Ureter (tissue), 1 donor: ENCODE data around the gene MCU. TPM values are rescaled to one million over a fixed set of nuclear protein-coding genes. Genes with fewer than 3 reads are reported as not detected.
"Not testable (repeated sequence)": the region's sequence is repeated elsewhere in the genome, so short reads cannot be mapped to it uniquely, and the experiment has no call there.

Experiments used
- DNase-seq: peaks from one replicate; pipeline ENCODE4 v3.0.0-alpha.2; 2020; ENCODE audit warnings: low spot score
- total RNA-seq: library from RNA; stranded (reverse); gene quantifications from one replicate; pipeline ENCODE4 v1.2.4, GENCODE V29; 2023
- donor health status: DM: yes; HTN: yes; CAD: no.

The MCU gene
- total RNA-seq, 1 donor from 2014 or later, result 40.1 TPM

DNA sequence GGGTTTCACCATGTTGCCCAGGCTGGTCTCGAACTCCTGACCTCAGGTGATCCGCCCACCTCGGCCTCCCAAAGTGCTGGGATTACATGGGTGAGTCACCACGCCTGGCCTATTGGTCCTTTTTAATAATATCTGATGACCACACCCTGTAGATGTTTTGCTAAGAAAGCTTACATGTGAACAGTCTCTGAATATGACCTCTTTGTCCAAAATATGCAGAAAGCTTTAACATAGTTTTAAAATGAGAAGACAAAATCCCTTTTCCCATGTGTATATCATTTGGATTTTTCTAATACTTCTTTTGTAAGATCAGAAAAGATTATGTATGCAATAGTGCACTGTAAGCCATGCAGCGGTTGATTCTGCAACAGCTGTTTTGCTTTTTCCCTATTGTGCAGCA is 38.5 kb downstream of the MCU start:
- no peak for DNase-seq

GRCh38 chr10:72731916-72732419 is 40.0 kb downstream of the MCU start:
- no peak for DNase-seq

- DNase-seq, result no peak
Measured at GRCh38 chr10:72732521-72732920, 40.6 kb downstream of the MCU start.

- no peak for DNase-seq
Measured at GRCh38 chr10:72733989-72734388, 42.0 kb downstream of the MCU start.

GRCh38 chr10:72735288-72735936 is 43.5 kb downstream of the MCU start:
- DNase-seq, result no peak

DNA sequence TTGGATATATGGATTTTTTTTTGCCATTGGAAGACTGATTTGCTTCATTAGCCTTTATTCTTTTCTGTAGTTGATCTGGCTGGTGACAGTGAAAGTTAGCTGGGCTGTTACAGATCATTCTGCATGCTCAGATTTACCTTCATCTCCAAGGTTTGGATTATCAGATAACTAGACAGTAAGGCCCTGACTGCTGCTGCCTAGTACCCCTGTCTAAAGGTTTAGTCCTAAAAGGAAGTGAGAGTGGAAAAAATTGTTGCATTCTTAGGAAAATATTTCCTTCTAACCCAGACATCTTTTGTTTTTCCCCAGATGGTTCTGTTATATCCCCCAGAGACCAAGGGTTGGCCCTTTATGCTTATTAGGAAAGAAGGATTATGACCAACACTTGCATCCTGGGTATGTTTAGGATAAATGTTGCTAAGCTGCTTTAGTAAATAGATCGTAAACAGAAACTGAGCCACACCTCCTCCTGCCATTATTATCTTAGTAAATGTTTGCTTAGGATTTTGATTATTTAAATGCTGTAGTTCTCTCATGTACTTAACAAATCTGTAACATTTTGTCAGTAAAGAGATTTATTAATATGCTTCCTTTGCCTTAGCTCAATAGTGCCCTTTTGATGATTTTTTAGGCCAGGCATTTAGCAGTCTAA is 44.4 kb downstream of the MCU start:
- DNase-seq, result no peak

- no peak for DNase-seq
Measured at GRCh38 chr10:72736828-72737220, 44.9 kb downstream of the MCU start.

DNA sequence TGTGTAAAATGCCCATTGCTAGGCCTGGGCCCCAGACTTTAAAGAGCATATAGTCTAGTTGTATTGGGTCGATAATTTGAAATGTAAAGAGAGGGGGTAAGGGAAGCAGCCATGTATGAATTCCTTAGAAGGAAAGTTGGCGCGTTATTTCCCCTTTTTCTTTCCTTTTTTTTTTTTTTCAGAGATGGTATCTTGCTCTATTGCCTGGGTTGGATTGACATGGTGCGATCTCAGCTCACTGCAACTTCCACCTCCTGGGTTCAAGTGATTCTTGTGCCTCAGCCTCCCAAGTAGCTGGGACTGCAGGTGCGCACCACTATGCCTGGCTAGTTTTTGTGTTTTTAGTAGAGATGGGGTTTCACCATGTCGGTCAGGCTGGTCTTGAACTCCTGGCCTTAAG is 45.4 kb downstream of the MCU start:
- DNase-seq, result not testable (repeated sequence)

- no peak for DNase-seq
Measured at GRCh38 chr10:72738486-72738885, 46.5 kb downstream of the MCU start.

DNA sequence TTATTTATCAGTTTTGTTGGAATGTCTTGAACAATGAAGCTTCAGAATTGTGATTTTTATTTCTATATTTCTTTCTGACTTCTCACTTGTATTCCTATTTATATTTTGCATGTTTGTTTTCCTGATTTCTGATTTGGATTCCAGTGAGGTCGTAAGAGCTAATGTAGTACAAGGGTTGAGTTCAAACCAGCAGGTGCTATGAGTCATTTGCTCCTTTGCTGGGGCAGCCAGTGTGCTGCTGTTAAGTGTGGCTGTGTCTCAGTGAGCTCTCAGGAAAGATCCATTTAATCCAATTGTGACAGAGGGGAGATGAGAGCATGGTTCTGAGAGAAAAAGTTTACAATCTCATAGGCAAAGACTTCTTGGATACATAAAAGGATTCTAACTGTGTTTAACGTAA is 48.6 kb downstream of the MCU start:
- no peak for DNase-seq

GRCh38 chr10:72742092-72742491 is 50.1 kb downstream of the MCU start:
- DNase-seq, result no peak

GRCh38 chr10:72742797-72743196 is 50.9 kb downstream of the MCU start:
- DNase-seq, result no peak

GRCh38 chr10:72744566-72744965 is 52.6 kb downstream of the MCU start:
- DNase-seq, result no peak

DNA sequence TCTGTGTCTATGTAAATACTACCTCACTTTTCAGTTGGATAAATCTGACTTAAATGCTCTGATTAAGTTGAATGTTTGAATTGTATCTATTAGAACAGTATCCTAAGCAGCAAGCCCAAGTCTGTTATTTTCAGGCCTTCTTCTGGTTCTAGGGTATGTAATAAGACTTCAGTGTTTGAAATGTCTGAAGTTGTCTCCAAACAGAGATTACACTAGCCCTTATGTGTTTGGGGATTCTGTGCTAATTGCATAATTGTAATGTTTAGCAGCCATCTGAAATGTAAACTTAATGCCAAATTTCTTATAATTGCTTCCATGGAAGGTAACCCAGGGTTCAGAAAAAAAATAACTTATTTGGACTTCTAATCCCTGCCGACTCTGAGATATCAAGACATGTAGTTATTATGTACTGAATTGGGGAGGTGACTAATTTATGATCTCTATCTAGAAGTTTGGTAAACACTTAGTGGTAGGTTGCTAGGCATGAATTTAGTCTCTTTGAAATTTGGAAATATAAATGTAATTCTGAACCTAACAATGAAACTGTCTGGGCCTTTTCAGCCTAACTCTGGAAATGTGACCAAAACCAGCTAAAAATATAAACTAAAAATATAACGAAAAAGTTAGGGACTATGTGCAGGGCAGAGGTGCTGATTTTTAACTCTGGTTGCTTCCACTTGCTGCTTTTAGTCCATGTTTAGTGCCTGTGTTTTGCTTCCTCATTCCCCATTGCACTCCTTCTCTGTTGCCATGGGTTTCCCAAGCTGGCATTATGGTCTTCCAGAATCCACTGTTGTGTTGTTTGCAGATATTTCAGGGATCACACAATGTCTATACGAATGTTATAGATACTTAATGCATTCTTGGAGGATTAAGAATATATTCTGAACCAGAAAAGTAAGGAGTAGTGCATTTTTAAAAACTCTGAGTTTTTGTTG is 54.8 kb downstream of the MCU start:
- DNase-seq, result no peak

DNA sequence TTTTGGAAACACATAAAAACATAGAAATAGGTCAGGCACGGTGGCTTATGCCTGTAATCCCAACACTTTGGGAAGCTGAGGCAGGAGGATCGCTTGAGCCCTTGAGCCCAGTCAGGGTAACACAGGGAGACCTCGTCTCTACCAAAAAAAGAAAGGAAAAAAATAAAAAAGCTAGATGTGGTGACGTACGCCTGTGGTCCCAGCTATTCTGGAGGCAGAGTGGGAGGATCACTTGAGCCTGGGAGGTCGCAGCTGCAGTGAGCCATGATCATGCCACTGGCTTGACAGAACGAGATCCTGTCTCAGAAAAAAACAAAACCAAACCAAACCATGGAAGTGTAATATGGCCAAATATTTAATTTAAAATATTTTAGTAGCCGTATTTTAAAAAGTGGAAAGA is 55.6 kb downstream of the MCU start:
- DNase-seq, result no peak

DNA sequence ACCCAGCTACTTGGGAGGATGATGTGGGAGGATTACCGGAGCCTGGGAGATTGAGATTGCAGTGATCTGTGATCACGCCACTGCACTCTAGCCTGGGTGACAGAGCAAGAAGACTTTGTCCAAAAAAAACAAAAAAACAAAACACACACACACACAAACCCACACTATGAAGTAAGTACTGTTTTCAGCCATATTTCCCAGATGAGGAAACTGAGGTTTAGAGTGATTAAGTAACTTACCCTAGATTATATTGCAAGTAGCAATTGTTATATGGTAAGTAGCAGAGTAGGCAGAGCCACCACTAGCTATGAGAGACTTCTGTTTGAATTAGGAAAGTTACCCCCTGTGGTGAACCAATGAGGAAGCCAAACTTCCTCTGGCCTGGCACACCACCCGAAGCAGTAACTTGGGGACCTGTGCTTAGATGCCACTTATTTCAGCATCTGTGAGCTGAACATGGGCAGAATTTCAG is 61.9 kb downstream of the MCU start:
- no peak for DNase-seq

DNA sequence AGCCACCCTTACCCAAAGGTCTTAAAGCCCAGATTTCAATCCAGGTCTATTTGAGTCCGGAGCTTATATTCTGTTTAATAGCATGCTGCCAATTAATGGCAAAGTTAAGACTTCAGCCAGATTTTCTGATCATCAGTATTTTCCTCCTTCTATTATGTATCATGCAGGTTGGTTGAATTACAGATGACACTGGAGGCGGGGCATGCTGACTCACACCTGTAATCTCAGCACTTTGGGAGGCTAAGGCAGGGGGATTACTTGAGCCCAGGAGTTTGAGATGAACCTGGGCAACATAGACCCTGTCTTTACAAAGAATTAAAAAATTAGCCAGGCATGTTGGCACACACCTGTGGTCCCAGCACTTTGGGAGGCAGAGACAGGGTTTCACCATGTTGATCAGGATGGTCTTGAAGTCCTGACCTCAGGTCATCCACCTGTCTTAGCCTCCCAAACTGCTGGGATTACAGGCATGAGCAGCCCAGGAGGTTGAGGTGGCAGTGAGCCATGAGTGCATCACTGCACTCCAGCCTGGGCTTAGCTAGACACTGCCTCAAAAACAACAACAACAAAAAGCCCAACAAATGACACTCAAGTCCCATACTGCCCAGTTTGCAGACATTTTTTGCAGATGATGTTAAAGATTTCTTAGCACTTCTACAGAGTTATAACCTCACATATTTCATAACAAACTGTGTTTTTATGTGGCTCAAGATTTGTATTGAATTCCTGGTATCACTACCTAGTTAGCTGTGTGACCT is 62.5 kb downstream of the MCU start:
- DNase-seq, result no peak

- no peak for DNase-seq
Measured at GRCh38 chr10:72756674-72757385, 64.9 kb downstream of the MCU start.

DNA sequence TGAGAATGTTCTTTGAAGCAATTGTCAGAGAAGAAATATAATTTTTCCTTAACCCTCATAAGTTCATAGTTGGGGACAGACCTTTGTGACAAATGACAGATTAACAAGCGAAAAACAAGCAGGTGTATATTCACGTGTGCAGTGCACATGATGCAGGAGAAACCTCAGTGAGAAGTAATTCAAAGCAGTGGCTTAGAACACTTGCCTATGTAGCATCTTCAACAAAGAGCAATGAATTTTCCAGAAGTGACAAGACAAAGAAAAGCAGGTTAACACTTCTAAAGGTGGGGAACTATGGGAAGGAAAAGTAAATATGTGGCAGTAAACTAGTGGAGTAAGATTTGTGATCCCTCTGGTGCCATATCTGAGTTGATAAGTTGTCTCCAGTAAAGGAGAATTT is 65.8 kb downstream of the MCU start:
- no peak for DNase-seq

- DNase-seq, result not testable (repeated sequence)
Measured at GRCh38 chr10:72758930-72759329, 67.0 kb downstream of the MCU start.

DNA sequence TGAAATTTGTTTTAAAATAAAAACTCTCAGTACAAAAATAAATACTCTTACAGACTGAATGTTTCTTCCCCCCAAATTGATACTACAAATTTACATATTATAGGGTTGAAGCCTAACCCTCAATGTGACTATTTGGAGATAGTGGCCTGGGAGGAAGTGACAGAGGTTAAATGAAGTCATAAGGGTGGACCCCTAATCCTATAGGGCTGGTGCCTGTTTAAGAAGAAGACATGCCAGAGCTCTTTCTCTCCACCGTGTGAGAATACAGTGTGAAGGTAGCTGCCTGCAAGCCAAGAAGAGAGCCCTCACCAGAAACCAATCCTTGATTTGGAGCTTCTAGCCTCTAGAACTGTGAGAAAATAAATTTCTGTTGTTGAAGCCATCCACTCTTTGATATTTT is 67.6 kb downstream of the MCU start:
- DNase-seq, result no peak
